H9 (cell line): ENCODE data around the gene CEP162. TPM values are rescaled to one million over a fixed set of nuclear protein-coding genes. Genes with fewer than 3 reads are reported as not detected.

Source experiments
- DNase-seq: peaks from one replicate; pipeline ENCODE4 v3.0.0-alpha.2; 2017
- H2AFZ ChIP-seq: one replicate; pipeline ENCODE4 v1.6.1; 2013; ENCODE audit warnings: mild to moderate bottlenecking, low read length, control low read depth, moderate library complexity
- H2AK5ac ChIP-seq: 2 replicates; pipeline ENCODE4 v1.6.1; 2013; ENCODE audit warnings: low read length, control low read depth, mixed read lengths; ENCODE audit not compliant: insufficient read length
- H2BK120ac ChIP-seq: one replicate; pipeline ENCODE4 v1.6.1; 2013; ENCODE audit warnings: low read depth, mild to moderate bottlenecking, low read length, control low read depth, inconsistent platforms; ENCODE audit not compliant: poor library complexity, severe bottlenecking
- H2BK12ac ChIP-seq: 2 replicates; pipeline ENCODE4 v1.6.1; 2013; ENCODE audit warnings: low read length, control low read depth, mixed read lengths, low read depth; ENCODE audit not compliant: insufficient read length
- H2BK15ac ChIP-seq: 2 replicates; pipeline ENCODE4 v1.6.1; 2013; ENCODE audit warnings: low read depth, low read length, control low read depth
- H2BK20ac ChIP-seq: one replicate; pipeline ENCODE4 v1.6.1; 2013; ENCODE audit warnings: low read depth, mild to moderate bottlenecking, low read length, control low read depth, inconsistent platforms; ENCODE audit not compliant: poor library complexity, severe bottlenecking
- H2BK5ac ChIP-seq: 2 replicates; pipeline ENCODE4 v1.6.1; 2013; ENCODE audit warnings: low read length, control low read depth, mixed read lengths; ENCODE audit not compliant: insufficient read length
- H3K14ac ChIP-seq: 2 replicates; pipeline ENCODE4 v1.6.1; 2013; ENCODE audit warnings: low read length, control low read depth; ENCODE audit not compliant: insufficient read depth
- H3K18ac ChIP-seq: 2 replicates; pipeline ENCODE4 v1.6.1; 2013; ENCODE audit warnings: low read depth, mild to moderate bottlenecking, mixed read lengths, low read length, control low read depth; ENCODE audit not compliant: insufficient read length
- H3K23ac ChIP-seq: 2 replicates; pipeline ENCODE4 v1.6.1; 2013; ENCODE audit warnings: low read length, control low read depth, mixed read lengths, low read depth; ENCODE audit not compliant: insufficient read length
- H3K23me2 ChIP-seq: 2 replicates; pipeline ENCODE4 v1.6.1; 2013; ENCODE audit warnings: low read depth, mild to moderate bottlenecking, mixed read lengths, low read length, control low read depth; ENCODE audit not compliant: insufficient read length, poor library complexity, severe bottlenecking
- H3K27ac ChIP-seq: 2 replicates; pipeline ENCODE4 v1.5.1; 2013; ENCODE audit warnings: low read length, control low read depth, mixed read lengths, low read depth; ENCODE audit not compliant: insufficient read length
- H3K27me3 ChIP-seq: 2 replicates; pipeline ENCODE4 v1.6.1; 2013; ENCODE audit warnings: low read length, control low read depth, inconsistent platforms; ENCODE audit not compliant: insufficient read depth
- H3K4ac ChIP-seq: 2 replicates; pipeline ENCODE4 v1.6.1; 2013; ENCODE audit warnings: low read depth, mild to moderate bottlenecking, control low read depth, inconsistent platforms, low read length, moderate library complexity
- H3K4me1 ChIP-seq: 2 replicates; pipeline ENCODE4 v1.6.1; 2013; ENCODE audit warnings: low read length, control low read depth, inconsistent platforms; ENCODE audit not compliant: insufficient read depth
- H3K4me2 ChIP-seq: 2 replicates; pipeline ENCODE4 v1.6.1; 2013; ENCODE audit warnings: low read length, control low read depth, mixed read lengths; ENCODE audit not compliant: insufficient read length, insufficient read depth
- H3K56ac ChIP-seq: 2 replicates; pipeline ENCODE4 v1.6.1; 2013; ENCODE audit warnings: low read depth, mild to moderate bottlenecking, mixed read lengths, low read length, control low read depth; ENCODE audit not compliant: insufficient read length
- H3K79me1 ChIP-seq: 2 replicates; pipeline ENCODE4 v1.6.1; 2013; ENCODE audit warnings: low read depth, mild to moderate bottlenecking, moderate library complexity, low read length, control low read depth, inconsistent platforms; ENCODE audit not compliant: insufficient read depth, poor library complexity, severe bottlenecking
- H3K79me2 ChIP-seq: 2 replicates; pipeline ENCODE4 v1.6.1; 2013; ENCODE audit warnings: low read length, control low read depth, inconsistent platforms; ENCODE audit not compliant: insufficient read depth
- H3K9ac ChIP-seq: 2 replicates; pipeline ENCODE4 v1.6.1; 2013; ENCODE audit warnings: low read length, control low read depth, mixed read lengths; ENCODE audit not compliant: insufficient read length; ENCODE audit errors: extremely low read depth
- H3K9me3 ChIP-seq: one replicate; pipeline ENCODE4 v1.6.1; 2013; ENCODE audit warnings: low read depth, low read length, inconsistent platforms; ENCODE audit not compliant: control insufficient read depth
- H3T11ph ChIP-seq: one replicate; pipeline ENCODE4 v1.6.1; 2013; ENCODE audit warnings: mild to moderate bottlenecking, low read length, control low read depth, inconsistent platforms
- H4K20me1 ChIP-seq: one replicate; pipeline ENCODE4 v1.6.1; 2013; ENCODE audit not compliant: control insufficient read depth, insufficient read length, insufficient read depth
- H4K5ac ChIP-seq: 2 replicates; pipeline ENCODE4 v1.6.1; 2013; ENCODE audit warnings: low read depth, mild to moderate bottlenecking, mixed read lengths, low read length, control low read depth; ENCODE audit not compliant: insufficient read length
- H4K8ac ChIP-seq: replicated peaks from 2 replicates; pipeline ENCODE4 v1.6.1; 2013; ENCODE audit warnings: low read length, control low read depth, mixed read lengths, low read depth; ENCODE audit not compliant: insufficient read length
- H4K91ac ChIP-seq: 2 replicates; pipeline ENCODE4 v1.6.1; 2013; ENCODE audit warnings: low read depth, mild to moderate bottlenecking, moderate library complexity, mixed read lengths, low read length, control low read depth; ENCODE audit not compliant: insufficient read length
- H3K27ac Mint-ChIP-seq, 3 experiments: 2 replicates in 2 of 3; 3 replicates in 1 of 3; pipeline ENCODE4 v1.8.0; 2020 to 2021; ENCODE audit warnings: mixed read lengths in 3 of 3, mild to moderate bottlenecking in 1 of 3, moderate library complexity in 1 of 3
- H3K27me3 Mint-ChIP-seq: 2 replicates; pipeline ENCODE4 v1.8.0; 2021; ENCODE audit warnings: low read depth, mild to moderate bottlenecking, moderate library complexity, mixed read lengths
- H3K36me3 Mint-ChIP-seq, 3 experiments: 2 replicates in 2 of 3; 3 replicates in 1 of 3; pipeline ENCODE4 v1.8.0; 2020 to 2021; ENCODE audit warnings: low read depth in 3 of 3, mixed read lengths in 3 of 3; ENCODE audit not compliant: insufficient read depth in 1 of 3
- H3K4me1 Mint-ChIP-seq, 2 experiments: 2 replicates each; pipeline ENCODE4 v1.8.0; 2020; ENCODE audit warnings: mixed read lengths in 2 of 2
- H3K4me3 Mint-ChIP-seq, 2 experiments: 2 replicates in 1 of 2; 3 replicates in 1 of 2; pipeline ENCODE4 v1.8.0; 2020 to 2021; ENCODE audit warnings: mild to moderate bottlenecking in 2 of 2, mixed read lengths in 2 of 2, moderate library complexity in 1 of 2
- H3K9me3 Mint-ChIP-seq, 2 experiments: 2 replicates in 1 of 2; 3 replicates in 1 of 2; pipeline ENCODE4 v1.8.0; 2020; ENCODE audit warnings: mild to moderate bottlenecking in 2 of 2, mixed read lengths in 2 of 2, moderate library complexity in 1 of 2
- CTCF ChIP-seq: fragments of 200-600 bp; sonication (generic); conservative IDR thresholded peaks from 3 replicates; pipeline ENCODE4 v1.8.0; 2021; ENCODE audit warnings: antibody characterized with exemption, mild to moderate bottlenecking
- WGBS: extraction: QIAGEN DNeasy Blood & Tissue Kit; methylation state at CpG from one replicate; pipeline ENCODE4 v1.1.7; 2013; ENCODE audit warnings: missing lambda C conversion rate, low lambda C conversion rate, mixed read lengths; ENCODE audit not compliant: insufficient read length; ENCODE audit errors: extremely low coverage; 5-methylcytosine and 5-hydroxymethylcytosine counted together
- total RNA-seq: library from RNA; stranded (reverse); gene quantifications from 2 replicates; pipeline ENCODE4 v1.2.1, GENCODE V29; 2021

Gene CEP162
- total RNA-seq, 1 experiment from 2014 or later: 11.5 TPM

DNA sequence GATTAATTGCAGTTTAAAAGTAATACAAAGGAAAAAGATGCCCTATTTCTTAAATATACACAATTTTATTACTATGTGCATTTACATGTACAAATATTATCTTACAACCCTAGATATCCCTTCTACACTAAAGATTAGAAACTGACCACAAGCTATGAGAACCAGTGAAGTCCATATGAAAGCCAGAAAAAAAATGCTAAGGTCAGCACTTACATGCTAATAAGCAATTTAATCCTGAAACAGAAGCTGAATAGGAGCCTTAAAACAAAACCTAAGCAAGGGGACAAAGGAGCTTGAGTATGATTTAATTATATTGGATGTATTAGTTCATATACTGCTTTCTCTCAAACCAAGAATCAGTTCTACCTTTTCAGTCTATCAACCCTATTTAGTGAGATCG is 14.2 kb downstream of the CEP162 start:
- Histone ChIP-seq H4K8ac (no peak overlapping the region), H3K18ac (no peak overlapping the region), H3K79me2 (no peaks in the 10 kb centered on the region), H3K9me3 (no peaks in the 10 kb centered on the region), H3K56ac (no peak overlapping the region), H3K9ac (no peak overlapping the region), H3K4me2 (no peak overlapping the region), H3K4ac (no peak overlapping the region), H4K5ac (no peak overlapping the region), H3K27me3 (no peaks in the 10 kb centered on the region), H2BK12ac (no peak overlapping the region), H3K79me1 (no peaks in the 10 kb centered on the region), H3T11ph (no peak overlapping the region), H2AFZ (no peak overlapping the region), H2AK5ac (no peak overlapping the region), H3K14ac (no peak overlapping the region), H4K91ac (no peak overlapping the region), H3K23ac (no peak overlapping the region), H3K23me2 (no peaks in the 10 kb centered on the region), H2BK20ac (no peak overlapping the region), H3K4me1 (peaks cover 2% of the 10 kb centered on the region; the same call in 1 of the 2 replicates), H2BK15ac (no peak overlapping the region), H2BK120ac (no peak overlapping the region), H4K20me1 (no peaks in the 10 kb centered on the region), H2BK5ac (no peak overlapping the region), H3K27ac (no peak overlapping the region)
- Mint-ChIP-seq H3K27ac (peak overlapping the region in 1 of 3 experiments; percentile 22; a peak in 1 of 7 replicates), H3K27me3 (no peaks in the 10 kb centered on the region), H3K36me3 (peaks cover 0 to 8% (median 1%) of the 10 kb centered on the region in 3 experiments; a peak in 4 of 7 replicates), H3K4me1 (peaks cover 24 to 26% of the 10 kb centered on the region in 2 experiments), H3K4me3 (no peak overlapping the region; a peak in 1 of 5 replicates), H3K9me3 (no peaks in the 10 kb centered on the region)
- DNase-seq: no peak
- no peak for TF ChIP-seq CTCF
- no CpG with 5 or more reads among the region's 1 CpG for WGBS
